NB4 (cell line): Measurements from ENCODE around the gene SPACA7.

ENCODE experiments used
- DNase-seq: peaks from one replicate; pipeline ENCODE4 v3.0.0; 2010; ENCODE audit warnings: low read depth
- H3K4me3 ChIP-seq: one replicate; pipeline ENCODE4 v1.5.1; 2011; ENCODE audit warnings: mild to moderate bottlenecking, low read depth, low read length, moderate library complexity
- MYC ChIP-seq: IDR thresholded peaks from 2 replicates; pipeline ENCODE4 v1.6.1; 2011; ENCODE audit warnings: low read depth, low read length
- POLR2A ChIP-seq: IDR thresholded peaks from 2 replicates; pipeline ENCODE4 v1.6.1; 2011; ENCODE audit warnings: mild to moderate bottlenecking; ENCODE audit not compliant: insufficient read length; ENCODE audit errors: extremely low read depth
- TF ChIP-seq, protein P1 (sequence below): IDR thresholded peaks from 2 replicates; pipeline ENCODE4 v1.6.1; 2011; ENCODE audit warnings: low read depth, low read length
- TF ChIP-seq, protein P2 (sequence below): IDR thresholded peaks from one replicate; pipeline ENCODE4 v1.5.1; 2012; ENCODE audit warnings: low read depth, low read length

Gene SPACA7

DNA sequence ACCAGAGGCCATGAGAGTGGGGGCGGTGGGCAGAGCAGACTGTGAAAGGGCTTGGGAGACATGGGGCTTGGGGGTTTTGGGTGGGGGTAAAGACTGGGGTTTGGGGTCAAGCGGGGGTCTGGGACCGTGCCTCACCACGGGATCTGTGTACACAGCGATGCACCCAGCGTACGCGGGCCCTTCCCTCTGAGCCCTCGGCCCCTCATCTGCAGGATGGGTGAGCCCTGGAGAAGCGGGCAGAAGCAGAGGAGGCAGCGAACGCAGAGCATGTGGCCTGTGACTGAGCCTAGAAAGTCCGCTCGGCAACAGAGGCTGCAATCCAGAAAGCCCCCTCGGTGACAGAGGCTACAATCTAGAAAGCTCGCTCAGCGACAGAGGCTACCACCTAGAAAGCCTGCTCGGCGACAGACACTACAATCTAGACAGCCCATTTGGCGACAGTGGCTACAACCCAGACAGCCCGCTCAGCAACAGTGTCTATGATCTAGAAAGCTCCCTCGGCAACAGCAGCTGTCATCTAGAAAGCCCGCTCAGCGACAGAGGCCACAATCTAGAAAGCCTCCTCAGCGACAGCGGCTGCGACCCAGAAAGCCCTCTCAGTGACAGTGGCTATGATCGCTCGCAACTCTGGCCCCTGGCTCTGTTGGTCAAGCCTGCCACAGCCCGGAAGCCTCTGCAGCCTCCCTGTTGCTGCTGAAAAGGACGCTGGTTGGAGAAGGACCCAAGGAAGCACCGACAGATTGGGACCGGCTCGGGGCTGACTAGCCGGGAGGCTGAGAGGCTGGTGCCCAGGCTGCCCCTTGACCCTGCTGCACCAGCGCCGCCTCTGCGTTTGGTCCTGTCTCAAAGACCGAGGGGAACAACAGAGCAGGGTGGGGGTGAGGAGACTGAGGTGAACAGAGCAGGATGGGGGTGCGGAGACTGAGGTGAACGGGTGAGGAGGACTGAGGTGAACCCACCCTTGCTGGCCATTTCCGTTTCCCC, 68.6 kb downstream of the SPACA7 start:
- no peak for DNase-seq

DNA sequence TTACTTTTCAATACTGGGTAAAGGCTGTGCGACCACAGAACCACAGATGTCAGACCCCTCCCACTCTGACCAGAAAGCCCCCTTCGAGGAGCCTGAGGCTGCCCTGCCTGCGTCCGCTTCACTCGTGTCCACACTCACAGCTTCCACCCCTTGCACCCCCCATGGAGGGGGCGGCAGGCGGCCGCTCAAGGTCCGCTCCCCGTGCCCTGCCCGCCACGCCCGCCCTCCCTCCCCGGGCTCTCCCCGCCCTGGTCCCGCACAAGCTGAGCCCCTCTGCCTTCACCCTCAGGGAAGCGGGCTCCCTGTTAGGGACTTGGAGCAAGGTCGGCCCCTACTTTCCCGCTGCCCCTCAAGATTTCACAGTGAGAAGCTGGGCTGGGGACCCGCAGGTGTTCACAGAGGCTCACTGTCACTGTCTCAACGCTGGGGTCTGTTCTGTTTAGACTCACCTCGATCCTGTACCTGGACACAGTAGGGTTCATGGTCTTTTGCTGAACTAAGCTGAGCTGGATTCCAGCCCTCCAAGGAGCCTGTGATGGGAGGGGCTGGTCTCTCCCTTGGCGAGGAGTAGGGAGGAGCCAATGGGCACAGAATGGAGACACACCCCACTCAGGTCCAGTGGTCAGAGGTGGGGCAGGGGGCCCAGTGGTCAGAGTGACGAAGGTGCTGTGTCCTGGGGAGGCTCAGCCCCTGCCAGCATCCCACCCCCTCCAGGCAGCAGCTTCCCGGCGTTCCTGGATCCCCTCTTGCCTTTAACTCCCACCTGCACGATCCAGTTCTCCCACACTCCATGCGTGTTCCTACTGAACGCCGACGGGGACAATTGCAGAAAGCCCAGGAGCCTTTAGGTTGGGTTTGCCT, 69.5 kb downstream of the SPACA7 start:
- H3K4me3 ChIP-seq = no peak overlapping the region
- no peak for DNase-seq
- TF ChIP-seq, protein P1, sequence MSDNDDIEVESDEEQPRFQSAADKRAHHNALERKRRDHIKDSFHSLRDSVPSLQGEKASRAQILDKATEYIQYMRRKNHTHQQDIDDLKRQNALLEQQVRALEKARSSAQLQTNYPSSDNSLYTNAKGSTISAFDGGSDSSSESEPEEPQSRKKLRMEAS = no peak
- no peak for TF ChIP-seq POLR2A
- TF ChIP-seq, protein P2, sequence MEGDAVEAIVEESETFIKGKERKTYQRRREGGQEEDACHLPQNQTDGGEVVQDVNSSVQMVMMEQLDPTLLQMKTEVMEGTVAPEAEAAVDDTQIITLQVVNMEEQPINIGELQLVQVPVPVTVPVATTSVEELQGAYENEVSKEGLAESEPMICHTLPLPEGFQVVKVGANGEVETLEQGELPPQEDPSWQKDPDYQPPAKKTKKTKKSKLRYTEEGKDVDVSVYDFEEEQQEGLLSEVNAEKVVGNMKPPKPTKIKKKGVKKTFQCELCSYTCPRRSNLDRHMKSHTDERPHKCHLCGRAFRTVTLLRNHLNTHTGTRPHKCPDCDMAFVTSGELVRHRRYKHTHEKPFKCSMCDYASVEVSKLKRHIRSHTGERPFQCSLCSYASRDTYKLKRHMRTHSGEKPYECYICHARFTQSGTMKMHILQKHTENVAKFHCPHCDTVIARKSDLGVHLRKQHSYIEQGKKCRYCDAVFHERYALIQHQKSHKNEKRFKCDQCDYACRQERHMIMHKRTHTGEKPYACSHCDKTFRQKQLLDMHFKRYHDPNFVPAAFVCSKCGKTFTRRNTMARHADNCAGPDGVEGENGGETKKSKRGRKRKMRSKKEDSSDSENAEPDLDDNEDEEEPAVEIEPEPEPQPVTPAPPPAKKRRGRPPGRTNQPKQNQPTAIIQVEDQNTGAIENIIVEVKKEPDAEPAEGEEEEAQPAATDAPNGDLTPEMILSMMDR = no peak
- TF ChIP-seq MYC = no peak

More for the DNA sequence above, 68.6 kb downstream of the SPACA7 start:
- TF ChIP-seq, protein P2 = no peak
- TF ChIP-seq, protein P1 = no peak
- TF ChIP-seq POLR2A = no peak
- no peak for TF ChIP-seq MYC
- H3K4me3 ChIP-seq = no peak overlapping the region

DNA sequence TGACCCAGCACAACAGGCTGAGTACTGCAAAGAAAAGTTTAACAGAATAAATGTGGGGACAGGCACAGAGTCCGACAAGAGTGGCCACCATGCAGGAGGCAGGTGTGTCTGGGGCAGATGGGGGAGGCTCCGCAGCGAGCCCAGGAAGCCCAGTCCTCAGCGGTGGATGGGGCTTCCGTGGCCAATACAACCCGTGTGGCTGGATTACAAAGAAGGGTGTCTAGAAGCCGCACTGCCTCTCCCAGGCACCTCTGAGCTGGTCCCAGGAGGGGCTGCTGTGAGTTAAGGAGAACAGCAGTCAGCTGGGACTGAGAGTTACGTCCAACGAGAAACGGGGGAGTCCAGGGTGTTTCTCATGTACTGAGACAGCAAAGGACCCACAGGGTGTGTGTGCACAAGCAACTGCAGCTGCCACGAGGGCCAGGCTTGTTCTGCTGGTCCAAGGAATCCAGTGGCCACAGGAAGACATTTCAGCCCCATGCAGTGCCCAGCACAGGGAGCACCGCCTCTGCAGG, 70.2 kb downstream of the SPACA7 start:
- H3K4me3 ChIP-seq = no peak overlapping the region
- DNase-seq = peak; percentile 16
- TF ChIP-seq POLR2A = no peak
- TF ChIP-seq MYC = no peak
- TF ChIP-seq, protein P1 = no peak
- TF ChIP-seq, protein P2 = no peak

DNA sequence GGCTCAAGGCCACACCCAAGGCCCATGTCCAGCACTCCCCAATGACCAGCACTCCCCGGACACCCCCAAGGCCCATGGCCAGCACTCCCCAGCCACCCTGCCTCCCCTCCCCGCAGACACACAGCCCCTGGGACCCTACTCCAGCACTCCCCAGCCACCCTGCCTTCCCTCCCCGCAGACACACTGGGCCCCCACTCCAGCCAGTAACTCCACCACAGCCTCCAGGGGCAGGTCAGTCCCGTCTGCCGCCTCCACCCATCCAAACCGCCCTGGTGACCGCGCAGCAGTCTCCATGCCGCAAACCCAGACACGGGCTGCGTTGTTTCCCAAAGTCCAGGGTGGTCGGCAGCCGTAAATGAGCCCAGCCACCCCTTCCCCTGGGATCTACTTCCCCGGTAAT, 70.7 kb downstream of the SPACA7 start:
- no peak for DNase-seq
- TF ChIP-seq POLR2A = no peak
- TF ChIP-seq, protein P2 = no peak
- H3K4me3 ChIP-seq = no peak overlapping the region

DNA sequence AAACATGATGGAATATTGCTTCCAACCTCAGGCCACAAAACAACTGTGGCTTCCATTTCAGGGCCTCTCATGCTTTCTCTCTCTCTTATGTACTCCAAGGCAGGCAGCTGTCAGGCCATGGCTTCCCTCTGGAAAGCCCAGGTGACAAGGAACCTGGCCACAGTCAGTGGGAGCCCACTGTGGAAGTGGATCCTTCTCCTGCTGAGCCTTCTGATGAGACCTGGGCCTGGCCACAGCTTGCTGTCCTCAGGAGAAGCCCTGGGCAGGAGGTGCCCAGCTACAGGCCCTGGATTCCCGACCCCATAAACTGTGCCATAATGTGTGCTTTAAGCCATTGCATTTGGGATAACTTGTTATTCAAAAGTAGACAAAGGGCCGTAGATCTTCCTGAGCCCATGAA, 71.2 kb downstream of the SPACA7 start:
- TF ChIP-seq MYC = no peak
- no peak overlapping the region for H3K4me3 ChIP-seq
- no peak for DNase-seq
